CD4-positive, alpha-beta T cell treated with Interleukin-17A for 1 hour (primary cell): ENCODE data around the gene PDE8B.
A peak's percentile ranks its signal among the peaks of the same experiment; 100 is the strongest.
"Not testable (repeated sequence)": the region's sequence is repeated elsewhere in the genome, so short reads cannot be mapped to it uniquely, and the experiment has no call there.

Experiments
- DNase-seq: peaks from one replicate; pipeline ENCODE4 v3.0.0-alpha.2; 2020

PDE8B gene

GRCh38 chr5:77367741-77368140 is 157.3 kb downstream of the PDE8B start:
- DNase-seq, result no peak

- no peak for DNase-seq
Observed at GRCh38 chr5:77368367-77368766, 157.9 kb downstream of the PDE8B start.

- DNase-seq, result no peak
Observed at GRCh38 chr5:77369566-77369965, 159.1 kb downstream of the PDE8B start.

- DNase-seq, result no peak
Observed at GRCh38 chr5:77374686-77375085, 164.2 kb downstream of the PDE8B start.

GRCh38 chr5:77376609-77377300 is 166.3 kb downstream of the PDE8B start:
- no peak for DNase-seq

GRCh38 chr5:77379558-77380061 is 169.1 kb downstream of the PDE8B start:
- peak; percentile 44 for DNase-seq

GRCh38 chr5:77380636-77381035 is 170.2 kb downstream of the PDE8B start:
- no peak for DNase-seq

- not testable (repeated sequence) for DNase-seq
Observed at GRCh38 chr5:77383336-77383735, 172.9 kb downstream of the PDE8B start.

GRCh38 chr5:77386340-77386739 is 175.9 kb downstream of the PDE8B start:
- DNase-seq, result not testable (repeated sequence)

GRCh38 chr5:77389746-77390145 is 179.3 kb downstream of the PDE8B start:
- DNase-seq, result no peak

- DNase-seq, result no peak
Observed at GRCh38 chr5:77390221-77390620, 179.7 kb downstream of the PDE8B start.

GRCh38 chr5:77390795-77391194 is 180.3 kb downstream of the PDE8B start:
- DNase-seq, result no peak

GRCh38 chr5:77391240-77391765 is 180.8 kb downstream of the PDE8B start:
- no peak for DNase-seq

GRCh38 chr5:77394064-77394715 is 183.7 kb downstream of the PDE8B start:
- no peak for DNase-seq

GRCh38 chr5:77396017-77396416 is 185.5 kb downstream of the PDE8B start:
- no peak for DNase-seq

- no peak for DNase-seq
Observed at GRCh38 chr5:77397686-77398292, 187.3 kb downstream of the PDE8B start.

GRCh38 chr5:77398458-77398857 is 188.0 kb downstream of the PDE8B start:
- DNase-seq, result no peak

- DNase-seq, result no peak
Observed at GRCh38 chr5:77398896-77399295, 188.4 kb downstream of the PDE8B start.

- DNase-seq, result no peak
Observed at GRCh38 chr5:77400645-77401044, 190.2 kb downstream of the PDE8B start.

- no peak for DNase-seq
Observed at GRCh38 chr5:77402796-77403195, 192.3 kb downstream of the PDE8B start.

- no peak for DNase-seq
Observed at GRCh38 chr5:77407152-77407551, 196.7 kb downstream of the PDE8B start.

- peak; percentile 1 for DNase-seq
Observed at GRCh38 chr5:77409870-77410621, 199.6 kb downstream of the PDE8B start.

GRCh38 chr5:77413049-77413448 is 202.6 kb downstream of the PDE8B start:
- DNase-seq, result no peak
